ENCODE measurements around the gene MAP3K8. TPM values are rescaled to one million over a fixed set of nuclear protein-coding genes. Genes with fewer than 3 reads are reported as not detected.
A peak's percentile ranks its signal among the peaks of the same experiment; 100 is the strongest.

Gene MAP3K8
- total and polyA plus RNA-seq, 8 donors, result 8.2 to 57.3 (median 12.4) TPM

DNA sequence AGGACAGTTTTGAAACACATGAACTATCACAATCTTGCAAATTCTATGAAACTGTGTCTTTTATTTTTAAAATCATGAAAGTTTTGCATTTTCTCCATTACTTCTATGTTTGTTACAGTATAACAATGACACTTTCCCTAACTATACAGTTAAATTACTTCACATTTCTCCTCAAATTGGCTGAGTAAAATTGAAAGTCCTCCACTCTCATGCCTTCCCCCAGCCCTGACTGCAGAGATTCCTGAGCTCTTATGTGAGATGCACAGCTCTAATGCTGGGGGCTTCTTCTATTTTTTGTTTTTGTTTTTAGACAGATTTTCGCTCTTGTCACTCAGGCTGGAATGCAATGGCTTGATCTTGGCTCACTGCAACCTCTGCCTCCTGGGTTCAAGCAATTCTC is 22.7 kb upstream of the MAP3K8 start:
- no peak for DNase-seq
- Histone ChIP-seq H3K27ac (no peak overlapping the region), H3K4me1 (peaks cover 0 to 18% of the 10 kb centered on the region in 2 donors), H3K27me3 (no peaks in the 10 kb centered on the region), H3K9me3 (no peaks in the 10 kb centered on the region), H3K4me3 (no peak overlapping the region), H3K36me3 (no peaks in the 10 kb centered on the region)
- TF ChIP-seq, protein P1, sequence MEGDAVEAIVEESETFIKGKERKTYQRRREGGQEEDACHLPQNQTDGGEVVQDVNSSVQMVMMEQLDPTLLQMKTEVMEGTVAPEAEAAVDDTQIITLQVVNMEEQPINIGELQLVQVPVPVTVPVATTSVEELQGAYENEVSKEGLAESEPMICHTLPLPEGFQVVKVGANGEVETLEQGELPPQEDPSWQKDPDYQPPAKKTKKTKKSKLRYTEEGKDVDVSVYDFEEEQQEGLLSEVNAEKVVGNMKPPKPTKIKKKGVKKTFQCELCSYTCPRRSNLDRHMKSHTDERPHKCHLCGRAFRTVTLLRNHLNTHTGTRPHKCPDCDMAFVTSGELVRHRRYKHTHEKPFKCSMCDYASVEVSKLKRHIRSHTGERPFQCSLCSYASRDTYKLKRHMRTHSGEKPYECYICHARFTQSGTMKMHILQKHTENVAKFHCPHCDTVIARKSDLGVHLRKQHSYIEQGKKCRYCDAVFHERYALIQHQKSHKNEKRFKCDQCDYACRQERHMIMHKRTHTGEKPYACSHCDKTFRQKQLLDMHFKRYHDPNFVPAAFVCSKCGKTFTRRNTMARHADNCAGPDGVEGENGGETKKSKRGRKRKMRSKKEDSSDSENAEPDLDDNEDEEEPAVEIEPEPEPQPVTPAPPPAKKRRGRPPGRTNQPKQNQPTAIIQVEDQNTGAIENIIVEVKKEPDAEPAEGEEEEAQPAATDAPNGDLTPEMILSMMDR (IDR thresholded peaks at IDR 0.05), result no peak
- intact Hi-C loops (cut with DNase I), result loop anchor here in 1 of 2 donors (10.0 kb wide), 1 partner anchor 124 kb away; no protein-coding TSS in a partner anchor
- ATAC-seq, result no peak

DNA sequence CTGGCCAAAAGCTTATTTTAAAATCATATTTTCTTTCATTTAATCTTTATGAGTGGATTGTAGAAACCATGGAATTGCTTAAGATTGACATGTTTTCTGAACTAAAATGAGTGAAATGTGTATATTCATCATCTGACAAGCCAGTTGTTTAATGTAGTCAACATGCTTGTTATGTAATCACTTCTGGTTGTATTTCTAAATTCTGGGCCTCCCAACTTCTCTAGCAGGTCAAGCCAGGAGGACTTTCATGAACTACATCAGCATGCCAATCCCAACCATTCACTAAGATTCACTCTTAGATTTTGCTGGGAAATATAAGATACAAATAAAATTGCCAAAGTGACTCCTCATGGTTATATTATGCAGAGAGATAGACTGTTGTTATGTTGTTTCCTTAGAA is 21.1 kb upstream of the MAP3K8 start:
- no peak for DNase-seq
- intact Hi-C loops (cut with DNase I), result loop anchor here in 1 of 2 donors (10.0 kb wide), 1 partner anchor 122 kb away; no protein-coding TSS in a partner anchor
- no peak for ATAC-seq
- no peaks in the 10 kb centered on the region for H3K9me3 ChIP-seq
- no peak overlapping the region for H3K4me3 ChIP-seq
- H3K27me3 ChIP-seq, result no peaks in the 10 kb centered on the region
- H3K4me1 ChIP-seq, result peaks cover 0 to 25% of the 10 kb centered on the region in 2 donors
- H3K36me3 ChIP-seq, result no peaks in the 10 kb centered on the region
- no peak overlapping the region for H3K27ac ChIP-seq
- TF ChIP-seq, protein P1 (IDR thresholded peaks at IDR 0.05), result no peak

DNA sequence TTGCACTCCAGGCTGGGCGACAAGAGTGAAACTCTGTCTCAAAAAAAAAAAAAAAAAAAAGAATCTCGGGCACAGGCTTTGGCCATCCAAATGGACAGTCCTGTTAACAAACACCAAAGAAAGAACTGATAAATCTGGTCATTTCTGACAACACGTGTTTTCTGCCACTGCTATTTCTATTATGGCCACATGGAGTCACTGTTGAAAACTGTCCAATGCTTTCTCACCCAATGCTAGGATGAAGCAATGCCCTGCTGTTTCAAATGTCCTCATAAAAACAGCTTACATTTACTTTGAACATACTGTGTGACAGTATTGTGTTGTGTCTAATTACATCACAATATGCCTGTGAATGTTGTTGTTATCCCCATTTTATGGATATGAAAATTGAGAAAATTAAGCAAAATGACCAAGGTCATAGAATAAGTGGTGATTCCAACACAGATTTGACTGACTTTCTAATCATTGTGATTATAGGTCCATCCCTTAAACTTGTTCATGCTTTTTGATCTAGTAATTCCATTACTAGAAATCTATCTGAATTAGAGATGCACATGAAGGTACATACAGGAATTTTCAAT is 19.9 kb upstream of the MAP3K8 start:
- intact Hi-C loops (cut with DNase I), result loop anchor here in 1 of 2 donors (10.0 kb wide), 1 partner anchor 121 kb away; no protein-coding TSS in a partner anchor
- ATAC-seq, result peak; percentile 91
- Histone ChIP-seq H3K9me3 (no peaks in the 10 kb centered on the region), H3K27ac (no peak overlapping the region), H3K27me3 (no peaks in the 10 kb centered on the region), H3K4me3 (no peak overlapping the region), H3K4me1 (peaks cover 5 to 37% of the 10 kb centered on the region in 2 donors), H3K36me3 (no peaks in the 10 kb centered on the region)
- TF ChIP-seq, protein P1 (IDR thresholded peaks at IDR 0.05), result peak; percentile 65 to 67
- DNase-seq, result peak in 1 of 4 donors; percentile 72

DNA sequence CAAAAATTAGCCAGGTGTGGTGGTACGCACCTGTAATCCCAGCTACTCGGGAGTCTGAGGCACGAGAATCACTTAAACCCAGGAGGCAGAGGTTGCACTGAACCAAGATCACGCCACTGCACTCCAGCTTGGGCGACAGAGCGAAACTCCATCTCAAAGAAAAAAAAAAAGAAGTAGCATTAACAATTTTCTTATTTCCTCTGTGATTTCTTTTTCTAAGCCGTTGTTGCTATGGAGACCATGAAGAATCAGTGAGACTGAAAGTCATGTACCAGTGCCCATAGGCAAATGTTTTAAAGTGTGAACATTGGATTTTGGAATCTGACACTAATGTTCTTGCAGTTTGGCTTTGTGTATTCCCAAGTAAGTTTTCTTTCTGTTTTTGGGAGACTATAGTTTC is 18.4 kb upstream of the MAP3K8 start:
- intact Hi-C loops (cut with DNase I), result loop anchor here in 1 of 2 donors (10.0 kb wide), 1 partner anchor 119 kb away; no protein-coding TSS in a partner anchor

DNA sequence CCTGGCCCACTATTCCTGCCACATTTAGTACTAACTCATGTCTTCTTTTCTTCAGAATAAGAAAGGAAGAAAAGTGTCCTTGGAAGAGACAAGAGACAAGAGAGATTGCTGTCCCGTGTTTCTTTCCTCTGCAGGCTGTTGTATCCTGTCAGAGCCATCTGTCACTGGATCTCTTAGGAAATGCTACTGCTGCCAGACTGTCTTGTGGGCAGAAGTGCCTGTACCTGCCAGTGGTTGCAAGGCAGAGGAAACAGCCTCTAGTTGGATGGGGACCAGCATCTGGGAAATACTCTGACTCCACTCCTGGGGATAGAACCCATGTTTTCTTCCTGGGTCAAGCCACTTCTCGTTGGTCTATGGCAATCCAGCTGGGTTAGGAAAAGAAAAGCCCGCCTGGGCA is 16.7 kb upstream of the MAP3K8 start:
- intact Hi-C loops (cut with DNase I), result loop anchor here in 1 of 2 donors (10.0 kb wide), 1 partner anchor 118 kb away; no protein-coding TSS in a partner anchor
- TF ChIP-seq, protein P1 (IDR thresholded peaks at IDR 0.05), result no peak
- DNase-seq (no peak), ATAC-seq (no peak)
- Histone ChIP-seq H3K9me3 (no peaks in the 10 kb centered on the region), H3K27me3 (no peaks in the 10 kb centered on the region), H3K27ac (peak overlapping the region in 1 of 2 donors; percentile 18), H3K36me3 (no peaks in the 10 kb centered on the region), H3K4me1 (peaks cover 5 to 58% of the 10 kb centered on the region in 2 donors), H3K4me3 (no peak overlapping the region)

More for the DNA sequence above, 18.4 kb upstream of the MAP3K8 start:
- Histone ChIP-seq H3K27me3 (no peaks in the 10 kb centered on the region), H3K9me3 (no peaks in the 10 kb centered on the region), H3K4me3 (no peak overlapping the region), H3K4me1 (peaks cover 5 to 44% of the 10 kb centered on the region in 2 donors), H3K36me3 (no peaks in the 10 kb centered on the region), H3K27ac (no peak overlapping the region)
- ATAC-seq, result no peak
- TF ChIP-seq, protein P1 (IDR thresholded peaks at IDR 0.05), result no peak
- no peak for DNase-seq
